WTC11 (cell line): ENCODE data around the gene CCR8.

Source experiments
- JUN ChIP-seq: sonication (generic); formaldehyde crosslinking; IDR thresholded peaks from 2 replicates; pipeline ENCODE4 v1.8.0; 2023; ENCODE audit warnings: mild to moderate bottlenecking, missing genetic modification reagents
- NFE2L1 ChIP-seq: sonication (generic); formaldehyde crosslinking; IDR thresholded peaks from 2 replicates; pipeline ENCODE4 v1.8.1; 2023; ENCODE audit warnings: missing genetic modification reagents
- SP1 ChIP-seq: sonication (generic); formaldehyde crosslinking; conservative IDR thresholded peaks from 2 replicates; pipeline ENCODE4 v1.8.1; 2022; ENCODE audit warnings: missing genetic modification reagents
- TF ChIP-seq, protein P1 (sequence below): fragments of 200-600 bp; IDR thresholded peaks from 2 replicates; pipeline ENCODE4 v1.8.0; 2022; ENCODE audit warnings: antibody characterized with exemption
- TF ChIP-seq, protein P2 (sequence below): sonication (generic); formaldehyde crosslinking; IDR thresholded peaks from 2 replicates; pipeline ENCODE4 v1.8.1; 2022; ENCODE audit warnings: missing genetic modification reagents, borderline replicate concordance
- TF ChIP-seq, protein P3 (sequence below): sonication (generic); formaldehyde crosslinking; IDR thresholded peaks from 2 replicates; pipeline ENCODE4 v1.8.1; 2023; ENCODE audit warnings: mild to moderate bottlenecking, missing genetic modification reagents, moderate library complexity
- TF ChIP-seq, protein P4 (sequence below): sonication (generic); formaldehyde crosslinking; IDR thresholded peaks from 2 replicates; pipeline ENCODE4 v1.8.0; 2022; ENCODE audit warnings: mild to moderate bottlenecking, missing genetic modification reagents

DNA sequence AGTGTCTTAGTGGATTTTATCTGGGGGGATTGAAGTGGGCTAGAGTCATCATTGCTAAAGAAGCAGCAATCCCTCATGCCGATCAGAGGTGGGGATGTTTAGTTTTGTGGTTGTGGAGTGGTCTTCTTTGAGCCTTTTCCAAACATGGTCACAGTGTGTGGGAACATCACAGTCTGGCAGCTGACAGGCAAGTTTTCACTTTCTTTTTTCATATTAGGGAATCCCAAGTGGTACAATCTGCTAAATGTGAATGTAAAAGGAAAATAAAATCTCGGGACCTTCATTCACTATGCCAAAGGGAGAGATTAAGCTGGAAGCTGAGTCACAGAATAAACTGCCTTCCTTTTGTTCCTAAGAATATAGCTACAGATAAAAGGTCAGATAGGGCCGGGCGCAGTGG lies 39.3 kb upstream of the CCR8 start:
- TF ChIP-seq SP1 (CRISPR knock-in tag) (no peak), NFE2L1 (no peak), JUN (CRISPR knock-in tag) (no peak)
- TF ChIP-seq, protein P1, sequence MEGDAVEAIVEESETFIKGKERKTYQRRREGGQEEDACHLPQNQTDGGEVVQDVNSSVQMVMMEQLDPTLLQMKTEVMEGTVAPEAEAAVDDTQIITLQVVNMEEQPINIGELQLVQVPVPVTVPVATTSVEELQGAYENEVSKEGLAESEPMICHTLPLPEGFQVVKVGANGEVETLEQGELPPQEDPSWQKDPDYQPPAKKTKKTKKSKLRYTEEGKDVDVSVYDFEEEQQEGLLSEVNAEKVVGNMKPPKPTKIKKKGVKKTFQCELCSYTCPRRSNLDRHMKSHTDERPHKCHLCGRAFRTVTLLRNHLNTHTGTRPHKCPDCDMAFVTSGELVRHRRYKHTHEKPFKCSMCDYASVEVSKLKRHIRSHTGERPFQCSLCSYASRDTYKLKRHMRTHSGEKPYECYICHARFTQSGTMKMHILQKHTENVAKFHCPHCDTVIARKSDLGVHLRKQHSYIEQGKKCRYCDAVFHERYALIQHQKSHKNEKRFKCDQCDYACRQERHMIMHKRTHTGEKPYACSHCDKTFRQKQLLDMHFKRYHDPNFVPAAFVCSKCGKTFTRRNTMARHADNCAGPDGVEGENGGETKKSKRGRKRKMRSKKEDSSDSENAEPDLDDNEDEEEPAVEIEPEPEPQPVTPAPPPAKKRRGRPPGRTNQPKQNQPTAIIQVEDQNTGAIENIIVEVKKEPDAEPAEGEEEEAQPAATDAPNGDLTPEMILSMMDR = no peak
- TF ChIP-seq, protein P2, sequence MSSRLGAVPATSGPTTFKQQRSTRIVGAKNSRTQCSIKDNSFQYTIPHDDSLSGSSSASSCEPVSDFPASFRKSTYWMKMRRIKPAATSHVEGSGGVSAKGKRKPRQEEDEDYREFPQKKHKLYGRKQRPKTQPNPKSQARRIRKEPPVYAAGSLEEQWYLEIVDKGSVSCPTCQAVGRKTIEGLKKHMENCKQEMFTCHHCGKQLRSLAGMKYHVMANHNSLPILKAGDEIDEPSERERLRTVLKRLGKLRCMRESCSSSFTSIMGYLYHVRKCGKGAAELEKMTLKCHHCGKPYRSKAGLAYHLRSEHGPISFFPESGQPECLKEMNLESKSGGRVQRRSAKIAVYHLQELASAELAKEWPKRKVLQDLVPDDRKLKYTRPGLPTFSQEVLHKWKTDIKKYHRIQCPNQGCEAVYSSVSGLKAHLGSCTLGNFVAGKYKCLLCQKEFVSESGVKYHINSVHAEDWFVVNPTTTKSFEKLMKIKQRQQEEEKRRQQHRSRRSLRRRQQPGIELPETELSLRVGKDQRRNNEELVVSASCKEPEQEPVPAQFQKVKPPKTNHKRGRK (CRISPR knock-in tag) = no peak
- TF ChIP-seq, protein P3, sequence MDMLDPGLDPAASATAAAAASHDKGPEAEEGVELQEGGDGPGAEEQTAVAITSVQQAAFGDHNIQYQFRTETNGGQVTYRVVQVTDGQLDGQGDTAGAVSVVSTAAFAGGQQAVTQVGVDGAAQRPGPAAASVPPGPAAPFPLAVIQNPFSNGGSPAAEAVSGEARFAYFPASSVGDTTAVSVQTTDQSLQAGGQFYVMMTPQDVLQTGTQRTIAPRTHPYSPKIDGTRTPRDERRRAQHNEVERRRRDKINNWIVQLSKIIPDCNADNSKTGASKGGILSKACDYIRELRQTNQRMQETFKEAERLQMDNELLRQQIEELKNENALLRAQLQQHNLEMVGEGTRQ (CRISPR knock-in tag) = no peak
- TF ChIP-seq, protein P4, sequence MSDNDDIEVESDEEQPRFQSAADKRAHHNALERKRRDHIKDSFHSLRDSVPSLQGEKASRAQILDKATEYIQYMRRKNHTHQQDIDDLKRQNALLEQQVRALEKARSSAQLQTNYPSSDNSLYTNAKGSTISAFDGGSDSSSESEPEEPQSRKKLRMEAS (CRISPR knock-in tag) = no peak
